Activated CD4-positive, alpha-beta T cell treated with anti-CD3 and anti-CD28 coated beads, Interleukin-2, amount 10 ng/mL, durations not matched to agents 7 days and 5 days (primary cell): ENCODE measurements around the gene CTCFL. TPM values are rescaled to one million over a fixed set of nuclear protein-coding genes. Genes with fewer than 3 reads are reported as not detected.

Experiments
- CTCF ChIA-PET: fragments of 350-600 bp; sonication (Branson Sonifier 250); formaldehyde crosslinking; loops from one replicate; lab custom pipeline; 2021; ENCODE audit warnings: antibody characterized with exemption; lab: Charles Lee
- POLR2A ChIA-PET: fragments of 350-600 bp; sonication (Branson Sonifier 250); formaldehyde crosslinking; loops from one replicate; lab custom pipeline; 2021; ENCODE audit warnings: antibody characterized with exemption; lab: Charles Lee
- DNase-seq: peaks from one replicate; pipeline ENCODE4 v3.0.0-alpha.2; 2020
- H3K27ac Mint-ChIP-seq: one replicate; pipeline ENCODE4 v1.8.0; 2021; ENCODE audit warnings: mild to moderate bottlenecking, moderate library complexity, mixed read lengths
- H3K27me3 Mint-ChIP-seq: one replicate; pipeline ENCODE4 v1.8.0; 2021; ENCODE audit warnings: mixed read lengths
- H3K36me3 Mint-ChIP-seq: one replicate; pipeline ENCODE4 v1.8.0; 2021; ENCODE audit warnings: low read depth, mixed read lengths
- H3K4me1 Mint-ChIP-seq: one replicate; pipeline ENCODE4 v1.8.0; 2021; ENCODE audit warnings: mixed read lengths
- H3K4me3 Mint-ChIP-seq: one replicate; pipeline ENCODE4 v1.8.0; 2021; ENCODE audit warnings: mild to moderate bottlenecking, moderate library complexity, mixed read lengths
- H3K9me3 Mint-ChIP-seq: one replicate; pipeline ENCODE4 v1.8.0; 2021; ENCODE audit warnings: mixed read lengths
- total RNA-seq, 2 experiments: library from RNA; stranded (reverse); gene quantifications; one replicate each; pipeline ENCODE4 v1.2.3, GENCODE V29; 2021

CTCFL gene
- total RNA-seq, 2 experiments from 2014 or later = not detected

DNA sequence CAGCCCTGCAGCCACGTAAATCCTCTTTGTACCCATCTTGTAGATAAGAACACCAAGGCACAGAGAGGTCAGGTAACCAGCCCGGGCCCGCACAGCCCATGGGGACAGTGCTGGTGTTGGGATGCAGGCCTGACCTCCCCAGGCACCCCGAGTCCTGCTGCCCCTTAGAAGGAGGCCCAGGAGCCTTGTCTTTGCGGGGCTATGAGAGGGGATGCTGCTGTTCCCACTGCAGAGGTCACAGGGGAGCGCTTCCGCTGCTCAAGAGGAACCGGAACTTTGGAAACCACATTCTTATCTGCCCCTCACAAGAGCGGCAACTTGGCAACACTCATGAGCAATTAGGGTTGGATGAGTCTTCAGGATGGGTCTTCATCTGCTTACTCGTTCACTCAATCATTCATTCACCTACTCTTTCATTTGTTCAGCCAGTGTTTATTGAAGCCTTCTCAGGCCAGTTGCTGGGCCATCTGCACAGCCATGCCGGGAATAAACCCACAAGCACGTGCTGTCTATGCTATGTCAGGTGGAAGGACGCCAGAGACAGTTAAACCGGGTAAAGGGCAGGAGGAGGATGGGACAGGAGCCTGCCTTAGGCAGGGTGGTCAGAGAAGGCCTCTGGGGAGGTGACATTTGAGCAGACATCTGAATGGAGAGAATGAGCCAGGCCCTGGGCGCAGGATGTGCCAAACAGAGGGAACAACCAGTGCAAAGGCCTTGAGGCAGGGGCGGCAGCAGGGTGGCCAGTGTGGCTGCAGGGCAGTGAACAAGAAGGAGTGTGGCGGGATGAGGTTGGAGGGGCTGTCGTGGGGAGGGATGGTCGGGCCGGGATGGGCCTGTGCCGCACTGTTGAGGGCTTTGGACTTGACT, 72.9 kb downstream of the CTCFL start:
- Mint-ChIP-seq H3K36me3 (no peaks in the 10 kb centered on the region), H3K27me3 (peaks cover 7% of the 10 kb centered on the region), H3K9me3 (no peaks in the 10 kb centered on the region), H3K4me1 (peaks cover 35% of the 10 kb centered on the region), H3K27ac (peak overlapping the region; percentile 76), H3K4me3 (no peak overlapping the region)
- ChIA-PET POLR2A (no interaction called here), CTCF (no interaction called here)
- DNase-seq = peak; percentile 31

- no peaks in the 10 kb centered on the region for H3K9me3 Mint-ChIP-seq
- no peaks in the 10 kb centered on the region for H3K36me3 Mint-ChIP-seq
- CTCF ChIA-PET = interaction anchor here (1.1 kb wide), 1 partner anchor 12 kb away, joined by 3 read pairs; no protein-coding TSS in a partner anchor
- peaks cover 35% of the 10 kb centered on the region for H3K4me1 Mint-ChIP-seq
- H3K27me3 Mint-ChIP-seq = peaks cover 10% of the 10 kb centered on the region
- POLR2A ChIA-PET = no interaction called here
- DNase-seq = no peak
- peak overlapping the region; percentile 76 for H3K27ac Mint-ChIP-seq
- H3K4me3 Mint-ChIP-seq = no peak overlapping the region
Measured at GRCh38 chr20:57451431-57451794, 73.5 kb downstream of the CTCFL start.

DNA sequence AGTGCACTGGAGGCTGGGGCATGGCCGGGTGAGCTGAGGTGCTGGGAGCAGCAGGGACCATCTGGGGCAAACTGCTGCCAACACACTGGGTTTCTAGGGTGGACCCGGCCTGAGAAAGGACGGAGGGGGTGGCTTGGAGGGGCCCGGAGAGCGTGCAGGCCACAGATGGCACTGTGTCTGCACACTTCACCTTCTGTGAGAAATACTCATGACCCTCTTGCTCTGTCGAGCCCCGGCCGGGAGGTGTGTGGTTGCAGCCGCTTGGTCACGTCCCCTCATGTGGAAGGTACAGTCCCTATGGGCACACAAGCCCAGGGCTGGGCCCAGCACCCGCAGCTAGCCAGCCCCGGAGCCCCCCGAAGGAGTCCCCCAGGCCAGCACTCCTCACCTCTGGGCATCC, 74.0 kb downstream of the CTCFL start:
- Mint-ChIP-seq H3K27me3 (peaks cover 13% of the 10 kb centered on the region), H3K27ac (no peak overlapping the region), H3K4me3 (no peak overlapping the region), H3K36me3 (no peaks in the 10 kb centered on the region), H3K9me3 (no peaks in the 10 kb centered on the region), H3K4me1 (peaks cover 35% of the 10 kb centered on the region)
- DNase-seq = no peak
- CTCF ChIA-PET = interaction anchor here (1.1 kb wide), 1 partner anchor 12 kb away, joined by 3 read pairs; no protein-coding TSS in a partner anchor
- POLR2A ChIA-PET = no interaction called here

GRCh38 chr20:57450419-57450818, 74.5 kb downstream of the CTCFL start:
- H3K36me3 Mint-ChIP-seq = no peaks in the 10 kb centered on the region
- H3K27me3 Mint-ChIP-seq = peaks cover 14% of the 10 kb centered on the region
- no peak overlapping the region for H3K4me3 Mint-ChIP-seq
- no peak for DNase-seq
- POLR2A ChIA-PET = no interaction called here
- H3K4me1 Mint-ChIP-seq = peaks cover 35% of the 10 kb centered on the region
- no peak overlapping the region for H3K27ac Mint-ChIP-seq
- no peaks in the 10 kb centered on the region for H3K9me3 Mint-ChIP-seq
- CTCF ChIA-PET = interaction anchor here (1.1 kb wide), 1 partner anchor 11 kb away, joined by 3 read pairs; no protein-coding TSS in a partner anchor

- Mint-ChIP-seq H3K9me3 (no peaks in the 10 kb centered on the region), H3K36me3 (no peaks in the 10 kb centered on the region)
- CTCF ChIA-PET = interaction anchor here (0.6 kb wide), 1 partner anchor 84 kb away, joined by 3 read pairs; no protein-coding TSS in a partner anchor
Measured at GRCh38 chr20:57449398-57450354, 75.3 kb downstream of the CTCFL start.

DNA sequence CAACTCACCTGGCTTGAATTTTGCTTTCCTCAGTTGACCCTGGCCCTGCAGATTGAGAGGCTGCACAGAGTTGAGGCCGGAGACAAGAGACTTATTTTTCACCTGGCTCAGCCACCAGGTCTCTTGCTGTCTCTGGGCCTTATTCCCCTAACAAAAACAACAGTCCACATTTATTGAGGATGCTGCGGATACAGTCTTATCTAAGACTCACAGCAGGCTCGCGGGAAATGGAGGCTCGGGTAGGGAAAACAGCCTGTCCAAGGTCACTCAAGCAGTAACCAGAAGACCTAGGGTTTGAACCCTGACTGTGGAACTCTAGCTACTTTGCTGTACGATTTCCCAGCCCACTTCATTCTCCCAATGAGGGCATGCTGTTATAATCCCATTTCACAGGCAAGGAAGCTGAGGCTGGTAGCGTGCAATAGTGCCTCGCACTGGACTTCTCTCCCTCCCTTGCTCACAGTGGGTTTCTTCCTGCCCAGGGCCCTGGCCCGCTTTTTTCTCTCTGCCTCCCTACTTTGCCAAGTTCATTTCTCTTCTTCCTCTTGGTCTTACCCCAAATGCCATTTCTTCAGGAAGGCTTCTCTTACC, 76.1 kb downstream of the CTCFL start:
- DNase-seq = no peak
- ChIA-PET CTCF (interaction anchor here (0.6 kb wide), 2 partner anchors 10 to 85 kb away, joined by 3 read pairs; no protein-coding TSS in a partner anchor), POLR2A (no interaction called here)
- Mint-ChIP-seq H3K4me1 (peaks cover 35% of the 10 kb centered on the region), H3K36me3 (no peaks in the 10 kb centered on the region), H3K27me3 (peaks cover 14% of the 10 kb centered on the region), H3K9me3 (no peaks in the 10 kb centered on the region), H3K4me3 (no peak overlapping the region), H3K27ac (no peak overlapping the region)

More at GRCh38 chr20:57449398-57450354, 75.3 kb downstream of the CTCFL start:
- POLR2A ChIA-PET = no interaction called here
- H3K4me1 Mint-ChIP-seq = peaks cover 35% of the 10 kb centered on the region
- H3K27ac Mint-ChIP-seq = peak overlapping the region; percentile 66
- peaks cover 14% of the 10 kb centered on the region for H3K27me3 Mint-ChIP-seq
- no peak for DNase-seq
- H3K4me3 Mint-ChIP-seq = no peak overlapping the region

Other genes with a start within 250 kb of the CTCFL start
- gene SPO11, start 195.3 kb downstream of the CTCFL start, total RNA-seq = not detected
- gene RAE1, start 173.9 kb downstream of the CTCFL start, total RNA-seq = 10 to 100 TPM; 37.5 to 37.9 TPM
- 10 to 100 TPM; 97.3 to 98.8 TPM for gene RBM38, start 133.7 kb downstream of the CTCFL start, total RNA-seq
- gene PCK1, start 36.0 kb upstream of the CTCFL start, total RNA-seq = not detected
- 10 to 100 TPM; 28.3 to 31.4 TPM for gene ZBP1, start 95.3 kb upstream of the CTCFL start, total RNA-seq
- 1 to 10 TPM in 1 of 2 experiments, under 1 TPM in 1; 0.72 to 1.1 TPM for gene PMEPA1, start 184.9 kb upstream of the CTCFL start, total RNA-seq